Measurements from ENCODE around the gene PRRT2.

DNA sequence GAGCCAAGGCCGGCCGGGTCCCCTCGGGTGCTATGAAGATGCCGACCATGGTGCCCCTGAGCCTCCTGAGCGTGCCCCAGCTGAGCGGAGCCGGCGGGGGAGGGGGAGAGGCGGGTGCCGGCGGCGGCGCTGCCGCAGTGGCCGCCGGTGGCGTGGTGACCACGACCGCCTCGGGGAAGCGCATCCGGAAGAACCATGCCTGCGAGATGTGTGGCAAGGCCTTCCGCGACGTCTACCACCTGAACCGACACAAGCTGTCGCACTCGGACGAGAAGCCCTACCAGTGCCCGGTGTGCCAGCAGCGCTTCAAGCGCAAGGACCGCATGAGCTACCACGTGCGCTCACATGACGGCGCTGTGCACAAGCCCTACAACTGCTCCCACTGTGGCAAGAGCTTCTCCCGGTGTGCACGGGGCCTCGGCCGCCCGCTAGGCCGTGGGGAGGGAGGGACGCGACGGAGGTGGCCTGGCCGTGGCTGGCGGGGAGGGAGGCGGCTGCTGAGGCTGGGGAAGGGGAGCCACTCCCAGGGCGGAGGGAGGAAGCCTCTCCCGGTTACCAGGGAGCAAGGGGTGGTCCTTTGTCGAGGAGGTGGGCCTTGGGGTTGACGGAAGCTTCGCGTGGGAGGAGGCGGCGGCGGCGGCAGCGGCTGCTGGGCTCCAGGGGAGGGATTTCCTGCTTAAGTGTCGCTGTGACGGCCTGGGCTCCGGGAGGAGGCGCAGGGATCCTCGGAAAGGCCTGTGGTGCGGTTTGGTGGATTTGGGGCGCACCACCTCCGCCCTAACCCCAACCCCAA, 4.4 kb upstream of the PRRT2 start:
- TF ChIP-seq, protein P1, sequence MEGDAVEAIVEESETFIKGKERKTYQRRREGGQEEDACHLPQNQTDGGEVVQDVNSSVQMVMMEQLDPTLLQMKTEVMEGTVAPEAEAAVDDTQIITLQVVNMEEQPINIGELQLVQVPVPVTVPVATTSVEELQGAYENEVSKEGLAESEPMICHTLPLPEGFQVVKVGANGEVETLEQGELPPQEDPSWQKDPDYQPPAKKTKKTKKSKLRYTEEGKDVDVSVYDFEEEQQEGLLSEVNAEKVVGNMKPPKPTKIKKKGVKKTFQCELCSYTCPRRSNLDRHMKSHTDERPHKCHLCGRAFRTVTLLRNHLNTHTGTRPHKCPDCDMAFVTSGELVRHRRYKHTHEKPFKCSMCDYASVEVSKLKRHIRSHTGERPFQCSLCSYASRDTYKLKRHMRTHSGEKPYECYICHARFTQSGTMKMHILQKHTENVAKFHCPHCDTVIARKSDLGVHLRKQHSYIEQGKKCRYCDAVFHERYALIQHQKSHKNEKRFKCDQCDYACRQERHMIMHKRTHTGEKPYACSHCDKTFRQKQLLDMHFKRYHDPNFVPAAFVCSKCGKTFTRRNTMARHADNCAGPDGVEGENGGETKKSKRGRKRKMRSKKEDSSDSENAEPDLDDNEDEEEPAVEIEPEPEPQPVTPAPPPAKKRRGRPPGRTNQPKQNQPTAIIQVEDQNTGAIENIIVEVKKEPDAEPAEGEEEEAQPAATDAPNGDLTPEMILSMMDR (IDR thresholded peaks at IDR 0.05), result peak; percentile 36 to 76 (median 48)
- TF ChIP-seq EP300 (IDR thresholded peaks at IDR 0.05) (peak; percentile 55 to 97), POLR2A (IDR thresholded peaks at IDR 0.05) (peak in 1 of 2 donors; percentile 68)
